Measurements from ENCODE around the gene GJA4.

The GJA4 gene

DNA sequence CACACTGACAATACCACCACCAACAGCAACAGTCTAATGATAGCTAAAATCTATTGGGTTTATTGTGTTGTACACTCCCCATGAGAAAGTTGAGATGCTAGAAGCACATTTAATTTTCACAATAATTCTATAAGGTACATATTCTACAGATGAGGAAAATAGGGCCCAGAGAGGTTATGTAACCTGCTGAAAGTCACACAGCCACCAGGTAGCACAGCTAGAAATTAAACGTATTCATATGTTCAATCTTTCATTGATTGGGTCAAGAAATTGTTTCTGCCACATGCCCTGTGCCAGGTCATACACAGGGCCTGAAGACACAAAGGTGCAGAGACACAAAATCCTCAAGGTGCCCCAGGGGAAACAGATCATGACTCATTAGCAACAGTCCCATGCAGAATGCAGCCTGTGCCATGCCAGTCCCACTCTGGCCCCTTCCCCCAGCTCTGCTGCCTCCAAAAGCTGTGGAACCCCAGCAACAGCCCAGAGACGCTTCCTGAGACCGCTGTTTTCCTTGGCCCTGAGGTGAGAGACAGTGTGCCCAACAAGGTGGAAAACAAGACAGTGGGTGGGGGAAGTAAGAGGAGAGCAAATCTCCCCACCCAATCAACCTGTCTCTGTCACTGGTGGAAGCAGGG lies 32.1 kb downstream of the GJA4 start:
- no peak for FAIRE-seq
- DNase-seq (ENCODE audit: insufficient read length, low spot score): no peak
- no peak for TF ChIP-seq POLR2A (IDR thresholded peaks at IDR 0.05; ENCODE audit: low read depth, low read length)

DNA sequence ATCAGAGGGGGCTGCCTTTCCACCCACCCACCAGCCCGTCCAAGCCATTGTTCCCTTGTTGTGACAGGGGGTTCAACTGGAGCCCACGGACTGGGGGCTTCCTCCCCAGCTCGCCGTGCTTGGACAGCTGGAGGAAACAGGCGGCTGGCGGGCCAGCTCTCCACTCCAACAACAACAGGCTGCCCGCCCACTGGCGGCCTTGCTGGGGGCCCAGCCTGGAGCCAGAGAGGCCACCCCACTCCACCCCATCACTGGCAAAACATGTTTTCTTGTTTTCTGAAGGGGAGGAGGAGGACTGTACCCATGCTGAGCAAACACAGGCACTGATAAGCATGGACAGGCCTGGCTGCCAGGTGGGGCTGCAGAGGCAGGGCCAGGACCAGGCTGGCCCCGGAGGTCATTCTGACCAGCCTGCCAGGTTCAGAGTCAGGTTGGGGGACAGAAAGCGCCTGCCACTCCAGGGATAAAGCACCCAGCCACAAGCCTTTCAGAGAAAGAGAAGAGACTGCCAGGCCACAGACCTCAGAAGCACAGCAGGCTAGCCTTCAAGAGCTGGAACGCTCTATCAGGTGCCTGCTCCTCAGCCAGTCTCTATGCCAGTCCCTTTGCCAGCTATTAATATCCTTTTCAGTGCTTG lies 32.8 kb downstream of the GJA4 start:
- no peak for FAIRE-seq
- TF ChIP-seq POLR2A (IDR thresholded peaks at IDR 0.05; ENCODE audit: low read depth, low read length): no peak
- DNase-seq (ENCODE audit: insufficient read length, low spot score): no peak

DNA sequence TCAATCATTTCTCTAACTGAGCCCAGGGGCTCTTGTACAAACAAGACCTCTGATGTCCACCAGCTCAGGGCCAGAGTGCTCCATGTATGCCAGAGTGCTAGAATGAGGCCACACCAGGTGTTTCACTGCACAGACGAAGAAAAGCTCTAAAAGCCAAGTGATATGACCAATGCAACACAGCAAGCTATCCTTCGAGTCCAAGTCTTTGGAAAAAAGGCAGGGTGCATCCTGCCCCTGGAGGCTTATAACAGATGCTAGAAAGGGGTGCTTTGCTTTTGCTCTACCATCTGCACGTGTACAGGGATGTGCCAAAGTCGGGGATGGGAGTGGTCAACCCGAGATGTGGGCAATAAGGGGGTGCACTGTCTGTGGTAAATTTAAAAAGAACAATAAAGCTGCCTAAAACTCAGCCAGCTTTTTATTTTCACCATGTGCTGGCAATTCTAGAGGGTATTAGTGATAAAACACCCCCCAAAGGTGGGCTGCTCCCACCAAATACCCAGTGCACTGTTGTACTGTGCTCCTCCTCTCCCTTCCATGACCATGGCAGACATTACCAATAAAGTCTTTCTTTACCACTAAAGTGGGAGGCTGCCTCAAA lies 34.6 kb downstream of the GJA4 start:
- TF ChIP-seq POLR2A (IDR thresholded peaks at IDR 0.05; ENCODE audit: low read depth, low read length): no peak
- FAIRE-seq (no peak), DNase-seq (ENCODE audit: insufficient read length, low spot score) (no peak)

DNA sequence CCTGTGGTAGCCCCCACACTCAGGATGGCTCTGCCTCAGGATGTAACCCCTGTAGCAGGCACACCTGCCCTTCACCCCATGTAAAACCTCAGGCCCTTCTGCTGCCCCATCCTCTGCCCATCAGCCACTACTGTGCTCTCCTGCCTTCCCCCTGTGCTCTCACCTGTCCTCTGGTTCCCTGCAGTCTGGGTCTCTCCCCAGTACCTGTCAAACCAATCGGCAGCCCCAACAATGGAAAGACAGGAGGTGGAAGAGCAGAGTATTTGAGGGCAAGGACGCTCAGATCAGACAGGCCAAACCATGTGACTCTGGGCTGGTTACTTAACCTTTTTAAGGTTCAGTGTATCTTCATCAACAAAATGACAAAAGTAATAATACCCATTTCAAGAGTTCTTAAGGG lies 35.8 kb downstream of the GJA4 start:
- TF ChIP-seq POLR2A (IDR thresholded peaks at IDR 0.05; ENCODE audit: low read depth, low read length): no peak
- FAIRE-seq: no peak

DNA sequence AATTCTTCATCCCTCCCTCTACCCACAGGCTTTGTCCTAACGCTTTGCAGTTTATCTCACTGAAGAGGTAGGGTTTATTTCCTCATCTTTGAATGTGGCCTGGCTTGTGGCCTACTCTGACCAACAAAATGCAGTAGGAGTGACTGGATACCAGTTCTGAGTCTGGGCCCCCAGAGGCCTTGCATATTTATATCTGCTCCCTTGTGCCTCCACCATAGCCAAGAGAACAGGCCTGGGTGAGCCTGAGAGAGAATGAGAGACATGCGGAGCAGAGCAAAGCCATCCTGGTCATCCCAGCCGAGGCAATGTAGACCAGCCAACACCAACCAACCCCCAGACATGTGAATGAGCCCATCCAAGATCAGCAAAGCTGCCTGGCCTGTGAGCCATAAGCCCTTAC lies 36.5 kb downstream of the GJA4 start:
- no peak for TF ChIP-seq POLR2A (IDR thresholded peaks at IDR 0.05; ENCODE audit: low read depth, low read length)
- no peak for DNase-seq (ENCODE audit: insufficient read length, low spot score)
- no peak for FAIRE-seq

More for the DNA sequence above, 35.8 kb downstream of the GJA4 start:
- DNase-seq (ENCODE audit: insufficient read length, low spot score): no peak

DNA sequence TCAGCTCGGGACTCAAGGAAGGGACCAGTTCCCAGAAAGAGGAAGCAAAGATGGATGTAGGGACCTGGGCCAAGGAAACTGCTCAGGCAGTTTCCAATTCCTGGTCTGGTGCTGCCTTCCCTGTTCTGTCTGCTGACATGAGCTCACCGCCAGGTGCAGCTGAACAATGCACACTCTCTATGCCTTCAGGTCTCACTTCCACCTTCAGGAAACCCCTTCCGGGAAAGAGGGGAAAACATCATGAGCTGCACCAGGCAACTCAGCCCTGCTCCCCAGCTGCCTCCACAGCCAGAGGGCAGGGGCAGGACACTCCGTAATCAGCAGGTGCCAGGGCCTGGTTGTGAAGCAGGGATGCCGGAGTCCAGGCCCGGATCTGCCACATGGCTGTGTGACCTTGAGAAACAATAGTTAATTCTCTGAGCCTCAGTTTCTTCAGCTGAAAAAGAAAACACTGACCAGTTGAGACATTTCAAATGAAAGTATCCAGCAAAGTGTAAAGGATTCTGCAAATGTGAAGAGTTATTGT lies 39.0 kb downstream of the GJA4 start:
- no peak for DNase-seq (ENCODE audit: insufficient read length, low spot score)
- no peak for FAIRE-seq
- TF ChIP-seq POLR2A (IDR thresholded peaks at IDR 0.05; ENCODE audit: low read depth, low read length): no peak

DNA sequence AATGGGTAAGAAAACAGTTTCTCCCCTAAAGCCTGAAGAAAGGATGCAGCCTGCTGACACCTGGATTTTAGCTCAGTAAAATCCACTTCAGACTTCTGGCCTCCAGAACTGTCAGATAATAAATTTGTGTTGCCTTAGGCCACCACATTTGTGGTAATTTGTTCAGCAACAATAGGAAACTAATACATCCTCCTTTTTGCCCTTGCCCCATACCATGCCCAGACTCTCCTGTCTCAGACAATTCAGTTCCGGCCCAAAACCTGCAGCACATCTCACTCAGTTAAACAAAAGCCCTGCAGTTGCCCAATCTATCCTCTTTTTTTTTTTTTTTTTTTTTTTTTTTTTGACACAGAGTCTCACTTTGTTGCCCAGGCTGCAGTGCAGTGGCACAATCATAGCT lies 40.9 kb downstream of the GJA4 start:
- no peak for DNase-seq (ENCODE audit: insufficient read length, low spot score)
- no peak for FAIRE-seq
- TF ChIP-seq POLR2A (IDR thresholded peaks at IDR 0.05; ENCODE audit: low read depth, low read length): no peak

DNA sequence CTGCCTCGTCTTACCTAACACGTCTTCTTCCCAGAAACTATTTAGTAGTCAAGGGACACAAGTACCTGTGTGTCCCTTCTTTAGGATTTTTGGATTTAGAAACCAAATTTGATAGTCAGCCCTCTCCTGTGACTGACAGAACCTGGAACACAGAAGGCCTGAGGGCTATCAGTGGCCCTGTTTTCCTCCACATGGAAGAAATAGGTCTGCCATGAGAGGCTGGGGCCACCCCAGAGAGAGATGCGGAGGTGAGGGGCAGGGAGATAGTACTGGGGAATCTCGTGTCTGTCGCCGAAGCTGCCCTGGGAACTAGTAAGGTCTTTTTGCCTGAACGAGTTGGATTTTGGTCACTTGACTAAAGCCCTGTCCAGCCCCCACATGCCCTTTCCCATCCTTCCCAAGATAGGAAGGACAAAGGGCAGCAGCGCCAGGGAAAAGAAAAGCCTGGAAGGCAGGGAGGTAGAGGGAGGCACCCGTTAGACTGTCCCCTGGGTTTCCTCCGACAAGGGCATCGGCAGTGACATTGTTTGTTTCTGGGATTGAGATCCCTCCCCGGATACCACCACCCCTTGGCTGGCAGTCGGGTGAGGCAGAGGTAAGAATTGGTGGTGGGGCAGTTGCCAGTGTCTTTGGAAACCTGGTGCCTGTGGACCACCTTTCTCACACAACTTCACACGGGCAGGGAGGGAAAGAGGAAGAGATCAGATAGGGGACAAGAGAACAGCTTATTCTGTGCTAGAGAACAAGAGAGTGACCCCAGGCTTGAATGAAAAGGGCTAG lies 46.9 kb downstream of the GJA4 start:
- FAIRE-seq: no peak
- no peak for TF ChIP-seq POLR2A (IDR thresholded peaks at IDR 0.05; ENCODE audit: low read depth, low read length)
- DNase-seq (ENCODE audit: insufficient read length, low spot score): no peak

DNA sequence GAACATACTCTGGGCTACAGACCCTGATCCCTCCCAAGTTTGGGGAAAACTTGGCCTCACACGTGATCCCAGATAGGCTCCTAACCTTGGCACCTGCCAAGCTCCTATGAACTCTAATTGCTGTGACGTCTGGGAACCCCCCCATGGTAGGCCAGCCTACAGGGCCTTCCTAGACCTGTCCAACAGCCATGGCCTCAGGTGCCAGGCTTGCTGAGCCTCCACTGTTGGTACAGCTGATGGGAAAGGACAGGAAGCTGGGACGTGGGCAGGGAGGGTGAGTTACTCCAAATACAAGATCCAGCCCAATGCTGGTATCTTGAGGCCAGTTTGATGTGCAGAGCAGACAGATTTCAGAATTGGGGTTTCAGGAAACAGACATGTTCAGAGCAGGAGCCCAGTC lies 47.6 kb downstream of the GJA4 start:
- no peak for DNase-seq (ENCODE audit: insufficient read length, low spot score)
- no peak for FAIRE-seq
- TF ChIP-seq POLR2A (IDR thresholded peaks at IDR 0.05; ENCODE audit: low read depth, low read length): no peak

DNA sequence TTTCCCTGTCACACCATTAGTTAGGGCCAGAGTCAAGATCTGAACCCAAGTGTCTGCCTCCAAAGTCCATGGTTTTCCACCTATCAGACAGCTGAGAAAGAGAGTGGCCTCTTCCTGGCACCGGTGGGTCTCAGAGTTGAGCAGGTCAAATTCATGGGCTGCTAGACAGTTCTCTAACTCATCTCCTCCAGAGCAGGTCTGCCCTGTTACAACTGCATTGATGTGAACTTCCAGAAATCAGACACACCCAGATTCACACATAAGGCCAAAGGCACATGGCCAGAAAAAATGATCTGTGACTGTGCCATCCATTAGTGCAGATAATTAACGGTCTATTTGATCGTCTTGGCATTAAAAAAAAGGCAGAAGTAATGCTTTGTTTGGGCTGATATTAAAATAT lies 49.3 kb downstream of the GJA4 start:
- no peak for FAIRE-seq
- DNase-seq (ENCODE audit: insufficient read length, low spot score): no peak
- no peak for TF ChIP-seq POLR2A (IDR thresholded peaks at IDR 0.05; ENCODE audit: low read depth, low read length)

DNA sequence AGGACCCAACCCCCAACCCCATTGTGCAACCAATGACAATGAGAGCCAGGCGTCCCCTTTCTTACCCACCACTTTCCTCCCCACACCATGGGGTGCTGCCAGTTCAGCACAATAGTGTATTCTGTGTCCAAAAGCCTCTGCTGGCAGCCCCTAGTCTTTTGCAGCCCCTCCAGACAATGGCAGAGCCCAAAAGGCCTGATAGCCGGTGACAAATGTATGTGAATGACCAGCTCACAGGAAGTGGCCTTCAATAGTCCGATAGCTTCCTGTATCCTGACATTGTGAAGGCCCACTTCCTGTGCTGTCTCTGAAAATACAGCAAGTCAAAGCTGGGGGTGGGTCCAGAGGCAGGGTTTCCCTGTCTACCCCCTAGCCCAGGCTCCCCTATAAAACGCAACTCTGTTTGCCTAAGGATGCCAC lies 50.2 kb downstream of the GJA4 start:
- DNase-seq (ENCODE audit: insufficient read length, low spot score): no peak
- FAIRE-seq: no peak
- no peak for TF ChIP-seq POLR2A (IDR thresholded peaks at IDR 0.05; ENCODE audit: low read depth, low read length)

DNA sequence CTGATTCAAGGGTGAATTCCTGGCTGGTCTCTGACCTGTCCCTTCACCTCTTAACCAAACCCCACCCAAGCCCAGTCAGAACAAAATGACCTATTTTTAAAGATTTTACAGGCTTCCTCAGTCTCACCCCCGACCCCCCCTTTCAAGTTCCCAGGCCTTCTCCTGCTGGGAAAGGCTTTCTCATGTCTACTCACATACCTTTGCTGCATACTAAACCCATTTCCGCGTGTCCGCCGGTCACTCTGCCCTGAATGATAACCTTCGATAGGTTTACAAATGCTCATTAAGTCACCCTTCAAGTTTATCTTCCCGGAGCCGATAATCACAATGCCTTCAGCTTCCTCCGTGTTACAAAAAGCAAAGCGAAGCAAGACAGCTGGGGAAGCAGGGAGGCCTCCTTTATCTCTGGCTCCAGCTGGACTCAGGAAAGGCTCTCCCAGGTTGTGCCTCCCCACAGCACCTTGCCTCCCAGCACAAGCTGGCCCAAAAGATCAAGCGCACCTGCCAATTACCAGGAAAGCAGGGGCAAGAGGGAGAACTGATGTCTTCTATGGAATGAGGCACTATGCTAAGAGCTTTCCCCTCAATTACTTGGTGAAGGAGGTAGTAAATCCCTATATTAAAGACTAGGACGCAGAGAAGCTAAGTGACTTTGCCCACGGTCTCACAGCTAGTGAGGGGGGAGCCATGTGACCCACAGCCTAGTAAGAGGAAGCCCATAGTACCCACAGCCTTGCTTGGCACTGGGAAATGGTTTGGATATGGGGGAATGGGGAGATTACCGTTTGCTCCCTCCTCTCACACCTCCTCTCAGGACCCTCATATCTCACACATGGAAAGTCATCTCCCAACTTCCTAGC lies 50.8 kb downstream of the GJA4 start:
- TF ChIP-seq POLR2A (IDR thresholded peaks at IDR 0.05; ENCODE audit: low read depth, low read length): no peak
- FAIRE-seq (no peak), DNase-seq (ENCODE audit: insufficient read length, low spot score) (no peak)

DNA sequence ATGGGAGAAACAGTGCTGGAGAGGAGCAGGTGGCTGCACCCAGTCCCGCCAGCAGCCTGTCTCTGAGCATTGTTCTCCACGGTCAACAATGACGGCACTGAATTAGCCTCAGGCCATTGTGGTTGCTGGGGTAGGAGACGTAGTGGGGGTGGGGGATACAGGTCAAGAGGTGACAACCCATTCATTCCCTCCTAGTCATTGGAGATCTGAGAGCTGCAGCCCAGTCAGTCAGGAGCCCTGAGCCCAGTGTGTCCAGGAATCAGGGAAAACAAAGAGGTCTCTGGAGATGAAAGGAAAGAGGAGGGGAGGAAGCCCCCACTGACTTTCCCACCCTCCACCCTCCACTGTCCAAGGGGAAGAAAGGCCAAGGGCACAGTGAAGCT lies 51.4 kb downstream of the GJA4 start:
- TF ChIP-seq POLR2A (IDR thresholded peaks at IDR 0.05; ENCODE audit: low read depth, low read length): no peak
- DNase-seq (ENCODE audit: insufficient read length, low spot score): no peak
- FAIRE-seq: no peak

Data from H54 (cell line).